H7 (cell line): ENCODE measurements around the gene HLA-C. TPM values are rescaled to one million over a fixed set of nuclear protein-coding genes. Genes with fewer than 3 reads are reported as not detected.
"Not testable (repeated sequence)": the region's sequence is repeated elsewhere in the genome, so short reads cannot be mapped to it uniquely, and the experiment has no call there.

Experiments used
- DNase-seq: peaks from one replicate; pipeline ENCODE4 v3.0.0; 2012
- H3K27me3 ChIP-seq: 2 replicates; pipeline ENCODE4 v1.6.0; 2011; ENCODE audit warnings: mild to moderate bottlenecking, low read length; ENCODE audit not compliant: control insufficient read depth, insufficient read depth
- H3K36me3 ChIP-seq: replicated peaks from 2 replicates; pipeline ENCODE4 v1.5.1; 2011; ENCODE audit warnings: low read length; ENCODE audit not compliant: control insufficient read depth, insufficient read depth
- H3K4me3 ChIP-seq: 2 replicates; pipeline ENCODE4 v1.5.1; 2011; ENCODE audit warnings: low read depth, mild to moderate bottlenecking, control low read depth, low read length, moderate library complexity; ENCODE audit not compliant: insufficient read depth
- total RNA-seq: library from RNA; depleted of rRNA; stranded (reverse); fragments of >200 nt; shearing (Covaris generic); gene quantifications from 2 replicates; pipeline ENCODE4 v1.2.3, GENCODE V29; 2014

Gene HLA-C
- total RNA-seq, 1 experiment from 2014 or later: 33.7 TPM

DNA sequence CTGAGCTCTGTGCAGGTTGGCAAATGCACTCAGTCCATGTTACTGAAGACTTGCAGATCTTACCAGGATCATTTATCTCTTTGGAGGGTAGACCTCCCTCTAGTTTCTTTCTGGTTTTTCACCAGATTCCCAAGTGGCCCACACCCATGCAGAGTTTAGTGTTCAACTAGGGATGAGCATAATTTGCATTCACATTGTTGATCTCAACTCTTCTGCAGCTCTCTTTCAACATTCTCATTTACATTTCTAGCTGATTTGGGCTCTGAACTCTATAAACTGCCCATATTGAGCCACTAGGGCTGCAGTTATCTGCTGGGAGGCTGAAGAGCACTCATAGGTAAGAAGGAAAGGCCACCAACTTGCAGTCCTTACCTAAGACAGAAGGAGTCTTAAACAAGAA, 17.9 kb upstream of the HLA-C start:
- no peak for DNase-seq

DNA sequence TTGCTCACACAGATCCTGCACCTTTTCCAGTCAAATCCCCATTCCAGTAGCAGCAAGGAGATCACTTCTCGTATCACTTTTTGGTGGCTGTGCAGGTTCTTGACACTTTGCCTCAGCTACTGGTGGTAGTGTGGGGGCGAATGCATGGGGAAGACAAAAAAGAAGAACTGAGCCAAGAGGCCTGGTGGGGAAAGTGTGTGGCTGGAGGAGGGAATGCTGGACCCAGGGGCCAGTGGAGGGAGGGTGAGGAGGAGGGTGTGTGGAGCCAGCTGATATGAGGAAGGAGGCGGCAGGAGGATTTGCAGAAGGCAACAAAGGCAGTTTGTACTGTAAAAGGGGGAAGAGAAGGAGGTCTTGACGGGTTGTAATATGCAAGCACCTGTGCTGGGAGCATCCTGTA, 15.7 kb upstream of the HLA-C start:
- Histone ChIP-seq H3K27me3 (no peaks in the 10 kb centered on the region; the same call in 1 of the 2 replicates), H3K4me3 (no peak overlapping the region), H3K36me3 (no peaks in the 10 kb centered on the region)
- DNase-seq: no peak

More for the DNA sequence above, 17.9 kb upstream of the HLA-C start:
- no peaks in the 10 kb centered on the region for H3K36me3 ChIP-seq
- no peak overlapping the region for H3K4me3 ChIP-seq
- H3K27me3 ChIP-seq: peaks cover 2% of the 10 kb centered on the region; the same call in 1 of the 2 replicates

DNA sequence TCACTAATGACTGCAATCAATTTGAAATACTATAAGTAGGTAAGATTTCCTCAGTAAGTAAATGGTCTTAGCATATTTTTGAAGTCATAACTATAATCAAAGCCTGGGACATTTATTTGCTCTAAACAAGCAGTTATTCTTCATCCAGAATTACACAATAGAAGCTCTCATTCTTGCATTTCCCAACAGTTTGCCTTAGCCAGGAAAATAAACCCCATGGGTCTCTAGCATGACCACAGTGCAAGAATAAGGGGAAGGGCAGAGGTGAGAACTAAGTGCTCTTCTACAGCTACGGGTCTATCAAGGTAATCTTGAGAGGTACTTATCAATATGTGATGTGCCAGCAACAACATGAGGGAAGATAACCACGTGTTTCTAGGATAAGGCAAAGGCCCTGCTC, 14.1 kb upstream of the HLA-C start:
- H3K4me3 ChIP-seq: no peak overlapping the region
- H3K36me3 ChIP-seq: no peaks in the 10 kb centered on the region
- no peaks in the 10 kb centered on the region; the same call in 1 of the 2 replicates for H3K27me3 ChIP-seq
- no peak for DNase-seq

DNA sequence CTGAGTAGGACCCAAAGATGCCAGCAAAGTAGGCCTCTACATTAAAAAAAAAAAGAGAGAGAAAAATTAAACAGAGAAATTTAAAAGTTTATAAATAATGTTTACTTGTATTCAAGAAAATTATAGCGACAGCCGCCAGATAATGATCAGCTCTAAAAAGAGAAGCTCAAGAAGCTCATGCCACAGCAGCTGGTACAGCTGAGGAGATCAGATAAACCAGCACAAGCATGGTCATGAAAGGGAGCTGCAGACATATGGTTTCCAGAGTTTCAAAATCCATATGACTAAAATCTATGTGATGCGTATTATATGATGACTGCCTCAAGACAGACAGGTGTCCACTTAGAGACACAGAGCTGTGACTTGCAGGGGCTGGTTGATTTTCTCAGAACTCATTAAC, 13.6 kb upstream of the HLA-C start:
- no peaks in the 10 kb centered on the region; the same call in 1 of the 2 replicates for H3K27me3 ChIP-seq
- H3K4me3 ChIP-seq: no peak overlapping the region
- no peak for DNase-seq
- no peaks in the 10 kb centered on the region for H3K36me3 ChIP-seq

DNA sequence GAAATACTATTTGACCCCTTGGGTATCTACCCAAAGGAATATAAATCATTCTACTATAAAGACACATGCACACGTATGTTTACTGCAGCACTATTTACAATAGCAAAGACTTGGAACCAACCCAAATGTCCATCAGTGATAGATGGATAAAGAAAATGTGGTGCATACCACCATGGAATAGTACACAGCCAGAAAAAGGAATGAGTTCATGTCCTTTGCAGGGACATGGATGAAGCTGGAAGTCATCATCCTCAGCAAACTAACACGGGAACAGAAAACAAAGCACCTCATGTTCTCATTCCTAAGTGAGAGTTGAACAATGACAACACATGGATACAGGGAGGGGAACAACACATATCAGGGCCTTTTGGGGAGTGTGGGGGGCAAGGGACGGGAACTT, 7.8 kb upstream of the HLA-C start:
- DNase-seq, H3K27me3 ChIP-seq, H3K4me3 ChIP-seq, H3K36me3 ChIP-seq: not testable (repeated sequence)

DNA sequence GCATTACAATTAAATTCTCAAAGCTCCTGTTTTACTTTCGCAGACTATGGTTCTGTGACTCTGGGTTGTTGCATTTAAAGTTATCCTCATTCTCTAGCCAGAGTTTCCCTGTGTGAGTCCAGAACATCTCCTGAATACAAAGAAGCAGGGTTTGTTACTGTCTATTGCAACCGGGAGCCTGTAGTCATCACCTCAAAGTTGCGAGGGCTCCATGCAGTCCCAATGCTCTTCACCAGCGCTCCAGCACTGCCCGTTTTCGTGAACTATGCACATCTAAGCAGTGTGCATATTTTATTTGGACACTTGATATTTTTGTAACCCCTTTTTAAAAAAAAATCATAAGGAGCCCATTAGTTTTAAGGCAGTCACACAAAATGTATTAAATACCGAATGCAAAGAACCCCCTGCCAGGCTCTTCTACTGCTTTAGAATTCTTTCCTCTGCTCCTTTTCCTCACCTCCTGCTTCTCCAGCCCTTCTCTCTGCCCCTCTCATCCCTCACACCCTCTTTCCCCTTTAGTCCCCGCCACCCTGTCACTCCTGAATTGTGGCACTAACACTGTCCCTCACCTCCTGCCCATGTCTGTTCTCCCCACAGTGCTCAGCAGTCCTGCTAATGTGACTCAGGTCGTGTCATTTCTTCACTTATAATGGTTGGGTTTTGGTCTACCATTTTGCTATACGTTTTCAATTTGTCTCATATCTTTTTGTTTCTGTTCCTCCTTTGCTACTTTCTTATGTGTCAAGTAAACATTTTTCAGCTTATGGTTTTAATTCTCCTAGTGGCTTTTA, 1.1 kb upstream of the HLA-C start:
- Histone ChIP-seq H3K4me3 (no peak overlapping the region), H3K36me3 (no peaks in the 10 kb centered on the region; the same call in 1 of the 2 replicates)

DNA sequence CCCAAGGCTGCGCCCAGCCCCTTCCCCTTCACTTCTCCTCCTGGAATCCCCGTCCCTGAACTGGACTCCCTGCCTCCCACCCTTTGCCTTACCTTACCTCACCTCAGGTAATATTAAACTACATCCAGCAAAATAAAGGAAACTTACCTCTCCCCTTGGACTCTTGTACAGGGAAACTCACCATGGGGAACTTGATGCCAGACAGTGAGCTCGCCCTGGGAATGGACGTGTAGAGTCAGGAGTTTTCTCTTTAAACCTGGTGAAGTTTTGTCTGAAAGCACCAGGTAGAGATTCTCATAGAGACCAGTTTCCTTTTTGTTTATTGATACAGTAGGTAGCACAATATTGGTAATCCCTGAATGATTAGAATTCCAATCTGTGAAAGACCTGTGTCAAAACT, 544 bp upstream of the HLA-C start:
- H3K36me3 ChIP-seq: no peaks in the 10 kb centered on the region; the same call in 1 of the 2 replicates
- H3K4me3 ChIP-seq: peak overlapping the region; percentile 59
- peak; percentile 22 for DNase-seq
- peaks cover 19% of the 10 kb centered on the region; the same call in 1 of the 2 replicates for H3K27me3 ChIP-seq

More for the DNA sequence above, 1.1 kb upstream of the HLA-C start:
- peaks cover 19% of the 10 kb centered on the region; the same call in 1 of the 2 replicates for H3K27me3 ChIP-seq
- DNase-seq: no peak

DNA sequence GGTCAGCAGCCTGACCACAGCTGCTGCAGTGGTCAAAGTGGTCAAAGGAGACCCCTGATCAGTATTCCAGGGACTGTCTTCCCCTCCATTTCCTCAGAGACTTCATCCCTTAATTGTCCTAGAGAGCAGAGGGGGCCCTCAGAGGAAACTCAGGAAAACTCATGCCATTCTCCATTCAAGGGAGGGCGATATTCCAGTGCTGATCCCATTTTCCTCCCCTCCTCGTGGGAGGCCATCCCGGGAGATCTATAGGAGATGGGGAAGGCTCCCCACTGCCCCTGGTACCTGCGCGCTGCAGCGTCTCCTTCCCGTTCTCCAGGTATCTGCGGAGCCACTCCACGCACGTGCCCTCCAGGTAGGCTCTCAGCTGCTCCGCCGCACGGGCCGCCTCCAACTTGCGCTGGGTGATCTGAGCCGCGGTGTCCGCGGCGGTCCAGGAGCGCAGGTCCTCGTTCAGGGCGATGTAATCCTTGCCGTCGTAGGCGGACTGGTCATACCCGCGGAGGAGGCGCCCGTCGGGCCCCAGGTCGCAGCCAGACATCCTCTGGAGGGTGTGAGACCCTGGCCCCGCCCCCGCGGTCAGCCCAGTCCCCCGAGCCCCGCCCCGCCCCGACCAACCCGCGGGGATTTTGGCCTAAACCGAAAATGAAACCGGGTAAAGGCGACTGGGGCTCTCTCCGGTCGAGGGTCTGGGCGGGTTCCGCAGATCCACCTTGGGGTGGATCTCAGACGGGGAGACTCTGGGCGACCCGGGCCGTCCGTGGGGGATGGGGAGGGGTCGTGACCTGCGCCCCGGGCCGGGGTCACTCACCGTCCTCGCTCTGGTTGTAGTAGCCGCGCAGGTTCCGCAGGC, 878 bp downstream of the HLA-C start:
- peak; percentile 58 for DNase-seq
- Histone ChIP-seq H3K27me3 (peaks cover 19% of the 10 kb centered on the region; the same call in 1 of the 2 replicates), H3K36me3 (no peaks in the 10 kb centered on the region; the same call in 1 of the 2 replicates), H3K4me3 (peak overlapping the region; percentile 59)

DNA sequence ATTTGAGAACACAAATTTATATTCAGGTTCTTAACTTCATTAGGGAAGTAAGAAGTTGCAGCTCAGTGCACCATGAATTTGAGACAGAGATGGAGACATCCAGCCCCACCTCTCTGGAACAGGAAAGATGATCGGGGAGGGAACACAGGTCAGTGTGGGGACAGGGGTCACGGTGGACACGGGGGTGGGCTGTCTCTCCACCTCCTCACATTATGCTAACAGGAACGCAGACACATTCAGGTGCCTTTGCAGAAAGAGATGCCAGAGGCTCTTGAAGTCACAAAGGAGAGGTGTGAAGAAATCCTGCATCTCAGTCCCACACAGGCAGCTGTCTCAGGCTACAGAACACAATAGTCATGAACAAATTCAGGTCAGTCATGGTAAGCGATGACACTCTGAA, 3.1 kb downstream of the HLA-C start:
- no peak for DNase-seq
- no peaks in the 10 kb centered on the region; the same call in 1 of the 2 replicates for H3K36me3 ChIP-seq
- H3K4me3 ChIP-seq: no peak overlapping the region
- H3K27me3 ChIP-seq: peaks cover 19% of the 10 kb centered on the region; the same call in 1 of the 2 replicates

DNA sequence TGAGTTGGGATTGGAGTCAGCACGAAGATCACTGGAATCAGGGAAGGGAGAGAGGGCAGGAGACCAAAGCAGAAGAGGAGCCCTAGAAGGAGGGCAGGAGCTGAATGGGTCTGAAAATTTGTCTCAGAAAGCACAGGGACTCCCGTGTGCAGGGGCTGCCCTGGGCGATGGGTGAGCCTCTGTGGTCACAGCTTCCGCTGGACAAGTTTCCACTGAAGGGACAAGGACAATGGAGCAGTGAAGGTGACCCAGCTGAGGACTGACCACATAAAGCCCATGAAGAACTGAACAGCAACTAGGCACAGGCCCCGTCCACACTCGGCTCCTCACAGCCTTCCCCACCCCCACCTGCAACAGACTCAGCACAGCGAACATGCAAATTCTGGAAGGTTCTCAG, 3.5 kb downstream of the HLA-C start:
- no peak for DNase-seq
- Histone ChIP-seq H3K36me3 (no peaks in the 10 kb centered on the region; the same call in 1 of the 2 replicates), H3K27me3 (peaks cover 19% of the 10 kb centered on the region; the same call in 1 of the 2 replicates), H3K4me3 (no peak overlapping the region)

DNA sequence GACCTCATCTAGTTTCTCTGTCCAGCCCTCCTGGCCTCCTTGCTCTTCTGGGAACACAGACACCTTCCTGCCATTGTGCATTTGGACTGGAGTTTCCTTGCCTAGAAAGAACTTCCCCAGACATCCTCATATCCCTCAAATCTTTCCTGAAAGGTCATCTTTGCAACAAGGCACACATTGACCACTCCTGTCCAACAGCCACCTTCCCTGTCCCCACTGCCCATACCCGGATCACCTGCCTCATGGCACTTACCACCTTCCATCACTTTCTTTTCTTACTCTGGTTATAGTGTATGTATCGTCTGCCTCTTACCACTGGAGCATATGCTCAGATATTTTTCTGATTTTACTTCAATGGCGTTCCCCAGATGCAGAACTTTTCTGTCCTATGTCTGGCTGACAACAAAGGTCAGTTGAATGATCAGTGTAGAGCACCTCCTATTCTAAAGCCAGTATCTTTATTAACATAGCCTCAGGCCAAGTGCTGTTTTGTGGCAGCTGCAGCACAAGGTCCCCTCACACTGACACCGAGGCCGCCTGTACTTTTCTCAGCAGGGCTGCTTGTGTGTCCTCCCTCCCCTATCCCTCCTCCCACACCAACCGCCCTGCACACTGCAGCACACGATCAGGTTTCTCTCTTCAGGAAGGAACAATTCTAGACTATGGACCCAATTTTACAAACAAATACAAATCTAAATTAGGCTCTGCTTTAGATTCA, 4.1 kb downstream of the HLA-C start:
- Histone ChIP-seq H3K36me3 (no peaks in the 10 kb centered on the region; the same call in 1 of the 2 replicates), H3K4me3 (no peak overlapping the region), H3K27me3 (peaks cover 17% of the 10 kb centered on the region; the same call in 1 of the 2 replicates)
- no peak for DNase-seq

DNA sequence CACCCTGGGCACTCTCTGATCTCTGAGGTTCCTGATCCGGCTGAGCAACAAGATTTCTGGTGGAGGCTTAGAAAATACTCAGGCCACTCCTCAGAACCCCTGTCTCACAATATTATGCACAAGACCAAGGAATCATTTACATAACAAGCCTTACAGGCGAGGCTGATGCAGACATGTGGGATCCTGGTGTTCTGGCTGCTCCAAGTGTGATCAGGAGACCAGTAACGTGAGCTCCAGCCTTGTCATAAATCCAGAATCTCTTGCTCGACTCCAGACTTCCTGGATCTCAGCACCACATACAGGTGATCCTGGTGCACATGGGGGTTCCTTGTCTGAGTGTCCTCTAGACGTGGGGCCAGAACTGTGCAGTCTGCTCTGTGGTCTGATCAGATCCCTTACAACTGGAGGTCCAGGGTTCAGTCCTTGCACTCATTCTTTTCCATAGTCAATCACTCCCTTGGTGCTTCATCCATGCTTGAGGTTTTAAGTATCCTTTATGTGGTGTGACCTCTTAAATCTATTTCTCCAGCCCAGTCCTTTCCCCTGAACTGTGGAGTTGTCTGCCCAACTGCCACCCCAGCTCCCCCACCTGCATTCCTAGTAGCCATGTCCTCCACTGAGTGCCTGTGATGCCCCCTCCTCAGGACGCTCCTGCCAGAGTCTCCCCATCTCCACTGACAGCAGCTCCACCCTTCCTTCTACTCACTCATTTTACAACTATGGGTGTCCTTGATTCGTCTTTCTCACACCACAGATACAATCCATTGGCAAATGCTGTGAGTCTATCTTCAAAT, 5.1 kb downstream of the HLA-C start:
- H3K36me3 ChIP-seq: no peaks in the 10 kb centered on the region; the same call in 1 of the 2 replicates
- DNase-seq: no peak
- H3K27me3 ChIP-seq: peaks cover 9% of the 10 kb centered on the region; the same call in 1 of the 2 replicates
- H3K4me3 ChIP-seq: no peak overlapping the region

DNA sequence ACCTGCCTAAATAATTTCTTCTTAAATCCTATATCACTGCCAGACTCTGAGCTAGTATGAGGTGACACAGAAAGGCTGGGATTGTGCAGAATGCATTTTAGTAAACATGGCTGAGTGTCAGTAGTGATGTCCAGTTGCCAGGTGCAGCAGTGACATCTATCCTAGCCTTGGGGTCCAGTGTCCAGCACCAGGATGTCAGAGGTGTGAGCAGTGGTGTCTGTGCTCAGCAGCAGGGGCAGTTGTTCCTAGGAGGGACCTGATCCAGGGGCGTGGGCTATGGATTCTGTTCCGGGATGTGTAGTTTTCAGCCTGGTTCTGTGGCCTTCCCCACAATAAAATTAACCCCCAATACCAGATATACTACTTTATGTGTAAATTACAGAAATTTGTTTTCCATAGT, 6.0 kb downstream of the HLA-C start:
- Histone ChIP-seq H3K36me3 (no peaks in the 10 kb centered on the region; the same call in 1 of the 2 replicates), H3K27me3 (peaks cover 3% of the 10 kb centered on the region; the same call in 1 of the 2 replicates), H3K4me3 (no peak overlapping the region)
- DNase-seq: no peak
